Esophagus squamous epithelium (tissue), 5 donors: Measurements from ENCODE around the gene TTC39A. TPM values are rescaled to one million over a fixed set of nuclear protein-coding genes. Genes with fewer than 3 reads are reported as not detected.

Experiments used
- DNase-seq: peaks from one replicate; lab custom pipeline; 2025; lab: John Stamatoyannopoulos, UW
- H3K27ac ChIP-seq, 4 donors: fragments of 200-600 bp; sonication (generic); one replicate each; pipeline ENCODE4 v1.5.1; 2016 to 2019; ENCODE audit warnings: mild to moderate bottlenecking in 1 of 4
- H3K27me3 ChIP-seq, 4 donors: fragments of 200-600 bp; sonication (generic); 1 replicate in 3 of 4; 2 replicates in 1 of 4; pipeline versions ENCODE4 v1.5.1 to v1.6.0; 2017 to 2021; ENCODE audit warnings: antibody characterized with exemption in 1 of 4
- H3K36me3 ChIP-seq, 3 donors: fragments of 200-600 bp; sonication (generic); one replicate each; pipeline ENCODE4 v1.5.1; 2016 to 2019
- H3K4me1 ChIP-seq, 3 donors: fragments of 200-600 bp; sonication (generic); one replicate each; pipeline ENCODE4 v1.5.1; 2017 to 2019
- H3K4me3 ChIP-seq, 4 donors: fragments of 200-600 bp; sonication (generic); 1 replicate in 3 of 4; 2 replicates in 1 of 4; pipeline ENCODE4 v1.5.1; 2016 to 2019; ENCODE audit warnings: mild to moderate bottlenecking in 2 of 4, moderate library complexity in 1 of 4
- H3K9me3 ChIP-seq, 3 donors: fragments of 200-600 bp; sonication (generic); one replicate each; pipeline ENCODE4 v1.5.1; 2016 to 2019
- POLR2A ChIP-seq, 4 donors: fragments of 450-650 bp; IDR thresholded peaks; one replicate each; pipeline ENCODE4 v1.6.1; 2017; ENCODE audit warnings: antibody characterized with exemption in 4 of 4, mild to moderate bottlenecking in 4 of 4, moderate library complexity in 3 of 4
- WGBS, 2 donors: methylation state at CpG; one replicate each; pipeline ENCODE4 v1.1.5; 2018; 5-methylcytosine and 5-hydroxymethylcytosine counted together
- intact Hi-C: fragments of 100-400 bp; cut with DNase I; formaldehyde crosslinking; loops from one replicate; pipeline ENCODE4 v1.15.0; 2022
- total RNA-seq, 4 donors: library from RNA; depleted of rRNA; stranded (reverse); fragments of >200 nt; gene quantifications; one replicate each; pipeline ENCODE4 v1.1.0, GENCODE V29; 2016
- TF ChIP-seq, protein P1 (sequence below), 6 experiments: fragments of 450-650 bp in 4 of 6; fragments of 200-600 bp in 2 of 6; sonication (generic) in 2 of 6; IDR thresholded peaks; one replicate each; pipeline ENCODE4 v1.5.1; 2016 to 2019; ENCODE audit warnings: antibody characterized with exemption in 6 of 6, mild to moderate bottlenecking in 4 of 6, moderate library complexity in 4 of 6
- donor health status: DM: yes; HTN: yes; CAD: no.

The TTC39A gene
- total RNA-seq, 4 donors from 2014 or later, result 16.4 to 60.9 (median 48.8) TPM

DNA sequence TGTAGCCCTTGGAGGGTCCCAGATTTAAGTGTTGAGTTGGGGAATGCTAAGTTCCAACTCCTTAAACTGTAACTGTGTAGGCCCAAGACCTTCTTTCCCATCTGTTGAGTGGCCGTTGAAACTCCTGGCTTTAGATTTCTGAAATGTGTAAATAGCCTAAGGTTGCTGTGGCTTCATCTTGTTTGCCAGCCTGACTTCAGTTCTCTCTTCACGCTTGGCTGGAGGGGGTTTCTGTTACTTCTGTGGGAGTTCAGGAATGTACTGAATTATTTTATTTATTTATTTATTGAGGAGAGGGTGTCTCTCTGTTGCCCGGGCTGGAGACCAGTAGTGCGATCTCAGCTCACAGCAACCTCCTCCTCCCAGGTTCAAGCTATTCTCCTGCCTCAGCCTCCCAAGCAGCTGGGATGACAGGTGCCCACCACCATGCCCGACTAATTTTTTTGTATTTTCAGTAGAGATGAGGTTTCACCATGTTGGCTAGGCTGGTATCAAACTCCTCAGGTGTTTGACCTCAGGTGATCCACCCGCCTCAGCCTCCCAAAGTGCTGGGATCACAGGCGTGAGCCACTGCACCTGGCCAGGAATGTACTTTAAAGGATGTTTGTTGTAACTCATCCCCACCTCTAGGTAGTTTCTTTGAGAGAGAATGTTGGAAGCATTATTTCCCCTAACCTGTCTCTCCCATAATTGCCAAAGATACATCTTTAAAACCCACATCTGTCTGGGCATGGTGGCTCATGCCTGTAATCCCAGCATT, 5.9 kb downstream of the TTC39A start:
- H3K27ac ChIP-seq, result no peak overlapping the region
- intact Hi-C loops, result no loop called here
- H3K36me3 ChIP-seq, result no peaks in the 10 kb centered on the region
- DNase-seq, result no peak
- H3K9me3 ChIP-seq, result no peaks in the 10 kb centered on the region
- no peak for TF ChIP-seq POLR2A (IDR thresholded peaks at IDR 0.05)
- TF ChIP-seq, protein P1, sequence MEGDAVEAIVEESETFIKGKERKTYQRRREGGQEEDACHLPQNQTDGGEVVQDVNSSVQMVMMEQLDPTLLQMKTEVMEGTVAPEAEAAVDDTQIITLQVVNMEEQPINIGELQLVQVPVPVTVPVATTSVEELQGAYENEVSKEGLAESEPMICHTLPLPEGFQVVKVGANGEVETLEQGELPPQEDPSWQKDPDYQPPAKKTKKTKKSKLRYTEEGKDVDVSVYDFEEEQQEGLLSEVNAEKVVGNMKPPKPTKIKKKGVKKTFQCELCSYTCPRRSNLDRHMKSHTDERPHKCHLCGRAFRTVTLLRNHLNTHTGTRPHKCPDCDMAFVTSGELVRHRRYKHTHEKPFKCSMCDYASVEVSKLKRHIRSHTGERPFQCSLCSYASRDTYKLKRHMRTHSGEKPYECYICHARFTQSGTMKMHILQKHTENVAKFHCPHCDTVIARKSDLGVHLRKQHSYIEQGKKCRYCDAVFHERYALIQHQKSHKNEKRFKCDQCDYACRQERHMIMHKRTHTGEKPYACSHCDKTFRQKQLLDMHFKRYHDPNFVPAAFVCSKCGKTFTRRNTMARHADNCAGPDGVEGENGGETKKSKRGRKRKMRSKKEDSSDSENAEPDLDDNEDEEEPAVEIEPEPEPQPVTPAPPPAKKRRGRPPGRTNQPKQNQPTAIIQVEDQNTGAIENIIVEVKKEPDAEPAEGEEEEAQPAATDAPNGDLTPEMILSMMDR (IDR thresholded peaks at IDR 0.05), result no peak
- H3K4me3 ChIP-seq, result no peak overlapping the region
- H3K4me1 ChIP-seq, result peaks cover 0 to 6% (median 0%) of the 10 kb centered on the region in 3 donors
- 83% methylated on average over 7 of the region's 7 CpGs for whole genome bisulfite sequencing, 2 donors
- H3K27me3 ChIP-seq, result peaks cover 0 to under 1% (median 0%) of the 10 kb centered on the region in 4 donors

- H3K27me3 ChIP-seq, result no peaks in the 10 kb centered on the region
- no peak overlapping the region for H3K27ac ChIP-seq
- intact Hi-C loops, result no loop called here
- no peaks in the 10 kb centered on the region for H3K9me3 ChIP-seq
- H3K36me3 ChIP-seq, result no peaks in the 10 kb centered on the region
- no peak overlapping the region for H3K4me3 ChIP-seq
- no peak for DNase-seq
- H3K4me1 ChIP-seq, result no peaks in the 10 kb centered on the region
- TF ChIP-seq, protein P1 (IDR thresholded peaks at IDR 0.05), result no peak
Measured at GRCh38 chr1:51323778-51324177, 6.6 kb downstream of the TTC39A start.

DNA sequence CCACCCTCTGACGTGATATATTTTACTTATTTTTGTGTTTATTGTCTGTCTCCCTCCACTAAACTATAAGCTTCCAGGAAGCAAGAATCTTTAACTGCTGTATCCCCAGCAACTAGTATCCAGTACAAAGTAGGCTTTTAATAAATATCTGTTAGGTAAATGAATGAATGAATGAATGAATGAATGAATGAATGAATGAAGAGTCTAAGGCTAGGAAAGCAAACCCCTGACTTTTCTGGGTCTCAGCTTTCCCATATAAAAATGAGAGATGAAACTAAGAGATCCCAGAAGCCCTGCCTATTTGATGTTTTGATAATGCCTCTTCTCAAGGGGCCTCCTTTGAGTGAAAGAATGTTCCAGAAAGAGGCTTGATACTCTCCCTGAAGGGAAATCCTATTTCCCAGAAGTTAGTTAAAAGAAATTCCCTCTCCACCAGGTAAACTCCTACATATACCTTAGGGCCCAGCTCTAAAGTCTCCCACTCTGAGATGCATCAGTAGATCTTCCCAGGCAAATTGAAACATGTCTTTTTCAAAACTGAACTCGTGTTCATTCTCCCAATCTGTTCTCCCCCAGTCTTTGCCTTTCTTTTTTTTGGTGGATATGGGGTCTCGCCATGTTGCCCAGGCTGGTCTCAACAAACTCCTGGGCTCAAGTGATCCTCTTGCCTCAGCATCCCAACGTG, 7.8 kb downstream of the TTC39A start:
- 88% methylated on average over 4 of the region's 4 CpGs for WGBS, 2 donors
- H3K9me3 ChIP-seq, result no peaks in the 10 kb centered on the region
- no peak for TF ChIP-seq POLR2A (IDR thresholded peaks at IDR 0.05)
- TF ChIP-seq, protein P1 (IDR thresholded peaks at IDR 0.05), result no peak
- no peak for DNase-seq
- no peaks in the 10 kb centered on the region for H3K36me3 ChIP-seq
- H3K4me1 ChIP-seq, result no peaks in the 10 kb centered on the region
- no peaks in the 10 kb centered on the region for H3K27me3 ChIP-seq
- H3K4me3 ChIP-seq, result no peak overlapping the region
- H3K27ac ChIP-seq, result no peak overlapping the region
- intact Hi-C loops, result no loop called here

DNA sequence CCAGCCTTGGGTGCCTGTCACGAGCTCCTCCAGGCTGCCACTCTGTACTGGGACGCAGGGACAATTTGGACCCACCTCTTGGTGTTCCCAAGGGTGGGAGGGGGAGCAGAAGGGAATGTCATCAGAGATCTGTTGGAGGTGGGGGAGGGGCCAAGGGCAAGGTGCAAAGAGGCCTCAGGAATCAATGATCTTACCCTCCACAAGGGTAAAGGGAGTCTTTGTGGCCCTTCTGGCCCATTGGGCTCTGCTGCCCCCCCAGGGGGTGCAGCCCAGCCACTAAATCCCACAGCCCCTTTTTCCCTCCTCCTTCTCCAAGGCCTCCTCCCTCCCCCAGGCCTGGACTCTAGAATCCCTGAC, 8.5 kb downstream of the TTC39A start:
- Histone ChIP-seq H3K4me1 (no peaks in the 10 kb centered on the region), H3K4me3 (no peak overlapping the region), H3K27me3 (no peaks in the 10 kb centered on the region), H3K9me3 (no peaks in the 10 kb centered on the region), H3K27ac (no peak overlapping the region), H3K36me3 (no peaks in the 10 kb centered on the region)
- no CpG with 5 or more reads among the region's 2 CpGs for WGBS, 2 donors
- intact Hi-C loops, result no loop called here
- TF ChIP-seq, protein P1 (IDR thresholded peaks at IDR 0.05), result no peak
- no peak for DNase-seq
